H1 (cell line): ENCODE measurements around the gene DRAP1. TPM values are rescaled to one million over a fixed set of nuclear protein-coding genes. Genes with fewer than 3 reads are reported as not detected.

ENCODE experiments used
- CTCF ChIA-PET: fragments of 300-600 bp; sonication (Branson Sonifier 250); formaldehyde crosslinking; loops from one replicate; lab custom pipeline; 2021; ENCODE audit not compliant: partially characterized antibody; lab: Charles Lee
- POLR2A ChIA-PET: fragments of 300-600 bp; sonication (Branson Sonifier 250); formaldehyde crosslinking; loops from one replicate; lab custom pipeline; 2021; ENCODE audit warnings: inconsistent platforms; ENCODE audit not compliant: partially characterized antibody; lab: Charles Lee
- DNase-seq, 2 experiments: peaks; one replicate each; pipeline versions ENCODE4 v3.0.0 to v3.0.0-alpha.2; 2010 to 2022; ENCODE audit warnings: low spot score in 2 of 2, low read depth in 1 of 2, mixed read lengths in 1 of 2
- FAIRE-seq: peaks from 2 replicates; lab custom pipeline; 2011; peaks lifted over from hg19 to GRCh38; lab: Jason Lieb, UNC
- H2AFZ ChIP-seq: 2 replicates; pipeline ENCODE4 v1.8.1; 2012; ENCODE audit warnings: low read length, inconsistent platforms
- H2AK5ac ChIP-seq: 2 replicates; pipeline ENCODE4 v1.6.1; 2013; ENCODE audit warnings: low read depth, low read length
- H2BK120ac ChIP-seq: replicated peaks from 2 replicates; pipeline ENCODE3; 2013; ENCODE audit warnings: low read depth, low read length, inconsistent platforms
- H2BK12ac ChIP-seq: 2 replicates; pipeline ENCODE4 v1.6.1; 2013; ENCODE audit warnings: low read depth, low read length
- H2BK15ac ChIP-seq: 2 replicates; pipeline ENCODE4 v1.6.1; 2013; ENCODE audit warnings: low read length
- H2BK20ac ChIP-seq: 2 replicates; pipeline ENCODE4 v1.6.1; 2013; ENCODE audit warnings: low read length
- H2BK5ac ChIP-seq: 2 replicates; pipeline ENCODE4 v1.6.1; 2013; ENCODE audit warnings: low read depth, low read length
- H3K14ac ChIP-seq: 2 replicates; pipeline ENCODE4 v1.6.1; 2013; ENCODE audit warnings: inconsistent platforms; ENCODE audit not compliant: insufficient read length
- H3K18ac ChIP-seq: 2 replicates; pipeline ENCODE4 v1.6.1; 2013; ENCODE audit warnings: low read length; ENCODE audit errors: extremely low read depth
- H3K23ac ChIP-seq: 2 replicates; pipeline ENCODE4 v1.6.1; 2013; ENCODE audit warnings: inconsistent platforms; ENCODE audit not compliant: insufficient read length
- H3K23me2 ChIP-seq: 2 replicates; pipeline ENCODE4 v1.6.1; 2013; ENCODE audit warnings: low read depth, low read length
- H3K27ac ChIP-seq: 2 replicates; pipeline ENCODE4 v1.6.1; 2011; ENCODE audit warnings: low read depth, low read length, inconsistent platforms
- H3K27me3 ChIP-seq, 4 experiments: replicated peaks in 1 of 4; 1 replicate in 1 of 4; 2 replicates in 3 of 4; pipeline versions ENCODE4 v1.6.1 to v1.8.1; 2011 to 2013; ENCODE audit warnings: low read length in 3 of 4, mild to moderate bottlenecking in 3 of 4, inconsistent platforms in 2 of 4, mixed read lengths in 2 of 4, moderate library complexity in 1 of 4; ENCODE audit not compliant: control insufficient read depth in 3 of 4, insufficient read depth in 3 of 4; ENCODE audit errors: extremely low read depth in 1 of 4
- H3K36me3 ChIP-seq, 4 experiments: 2 replicates each; pipeline versions ENCODE4 v1.6.1 to v1.8.1; 2011 to 2013; ENCODE audit warnings: mild to moderate bottlenecking in 4 of 4, low read length in 3 of 4, moderate library complexity in 2 of 4, control low read depth in 1 of 4, inconsistent platforms in 1 of 4; ENCODE audit not compliant: insufficient read depth in 4 of 4, control insufficient read depth in 2 of 4
- H3K4ac ChIP-seq: replicated peaks from 2 replicates; pipeline ENCODE3; 2013; ENCODE audit warnings: low read length, low read depth, mixed read lengths, inconsistent platforms; ENCODE audit not compliant: insufficient read length
- H3K4me1 ChIP-seq, 4 experiments: replicated peaks in 1 of 4; 1 replicate in 1 of 4; 2 replicates in 3 of 4; pipeline versions ENCODE4 v1.6.1 to v1.8.1; 2011 to 2013; ENCODE audit warnings: low read length in 3 of 4, inconsistent platforms in 2 of 4, mixed read lengths in 1 of 4; ENCODE audit not compliant: insufficient read depth in 4 of 4, control insufficient read depth in 3 of 4
- H3K4me2 ChIP-seq, 2 experiments: 2 replicates each; pipeline versions ENCODE4 v1.6.1 to v1.8.1; 2011 to 2013; ENCODE audit warnings: low read depth in 2 of 2, low read length in 2 of 2, control low read depth in 1 of 2, inconsistent platforms in 1 of 2, mild to moderate bottlenecking in 1 of 2; ENCODE audit not compliant: insufficient read depth in 1 of 2
- H3K4me3 ChIP-seq, 4 experiments: fragments of 200-600, 300-600 bp in 1 of 4; sonication (generic), shearing (Covaris generic), sonication (Bioruptor Twin) in 1 of 4; 2 replicates each; pipeline versions ENCODE4 v1.5.1 to v1.8.1; 2011 to 2016; ENCODE audit warnings: low read length in 4 of 4, low read depth in 3 of 4, control low read depth in 2 of 4, inconsistent platforms in 2 of 4, mild to moderate bottlenecking in 2 of 4, mixed read lengths in 1 of 4, moderate library complexity in 1 of 4; ENCODE audit not compliant: insufficient read depth in 2 of 4; ENCODE audit errors: extremely low read depth in 1 of 4
- H3K56ac ChIP-seq: replicated peaks from 2 replicates; pipeline ENCODE3; 2013; ENCODE audit warnings: low read depth, mild to moderate bottlenecking, mixed read lengths, low read length, inconsistent platforms; ENCODE audit not compliant: insufficient read length
- H3K79me1 ChIP-seq: 2 replicates; pipeline ENCODE4 v1.6.1; 2013; ENCODE audit warnings: low read depth, low read length, control low read depth
- H3K79me2 ChIP-seq, 2 experiments: 2 replicates each; pipeline versions ENCODE4 v1.6.1 to v1.8.1; 2012 to 2013; ENCODE audit warnings: low read length in 2 of 2, mild to moderate bottlenecking in 2 of 2, inconsistent platforms in 1 of 2; ENCODE audit not compliant: insufficient read depth in 2 of 2, control insufficient read depth in 1 of 2
- H3K9ac ChIP-seq, 4 experiments: replicated peaks in 1 of 4; 1 replicate in 1 of 4; 2 replicates in 3 of 4; pipeline versions ENCODE4 v1.6.1 to v1.8.1; 2011 to 2013; ENCODE audit warnings: low read depth in 3 of 4, low read length in 3 of 4, control low read depth in 2 of 4, mild to moderate bottlenecking in 2 of 4, moderate library complexity in 2 of 4, inconsistent platforms in 1 of 4; ENCODE audit errors: extremely low read depth in 1 of 4
- H3K9me3 ChIP-seq, 2 experiments: 2 replicates each; pipeline versions ENCODE4 v1.6.1 to v1.8.1; 2012 to 2013; ENCODE audit warnings: mild to moderate bottlenecking in 2 of 2, moderate library complexity in 2 of 2, control low read depth in 1 of 2, inconsistent platforms in 1 of 2, low read depth in 1 of 2, low read length in 1 of 2, mixed read lengths in 1 of 2; ENCODE audit not compliant: insufficient read depth in 2 of 2
- H4K20me1 ChIP-seq, 2 experiments: replicated peaks in 1 of 2; 2 replicates each; pipeline versions ENCODE3 to v1.8.1; 2011 to 2013; ENCODE audit warnings: inconsistent platforms in 2 of 2, low read length in 2 of 2, mild to moderate bottlenecking in 1 of 2; ENCODE audit not compliant: insufficient read depth in 2 of 2, control insufficient read depth in 1 of 2
- H4K5ac ChIP-seq: 2 replicates; pipeline ENCODE4 v1.6.1; 2013; ENCODE audit warnings: low read length, low read depth, mixed read lengths, inconsistent platforms; ENCODE audit not compliant: insufficient read length
- H4K8ac ChIP-seq: 2 replicates; pipeline ENCODE4 v1.8.0; 2013; ENCODE audit warnings: mild to moderate bottlenecking, moderate library complexity, low read length, inconsistent platforms; ENCODE audit not compliant: insufficient read depth; ENCODE audit errors: extremely low read depth
- H4K91ac ChIP-seq: replicated peaks from 2 replicates; pipeline ENCODE3; 2013; ENCODE audit warnings: low read length, mixed read lengths, inconsistent platforms; ENCODE audit not compliant: insufficient read length
- BACH1 ChIP-seq: IDR thresholded peaks from 2 replicates; pipeline ENCODE4 v1.6.1; 2012; ENCODE audit warnings: low read length, improper control_type of control experiment
- BCL11A ChIP-seq, 2 experiments: IDR thresholded peaks; one replicate each; pipeline ENCODE4 v1.6.1; 2011; ENCODE audit warnings: low read depth in 2 of 2, low read length in 2 of 2, mild to moderate bottlenecking in 2 of 2
- CEBPB ChIP-seq: IDR thresholded peaks from 2 replicates; pipeline ENCODE4 v1.6.1; 2012; ENCODE audit warnings: low read depth, low read length
- E2F6 ChIP-seq: IDR thresholded peaks from 2 replicates; pipeline ENCODE4 v1.6.1; 2012; ENCODE audit warnings: inconsistent platforms
- EZH2 ChIP-seq: fragments of 200-600 bp; sonication (generic); IDR thresholded peaks from 2 replicates; pipeline ENCODE4 v1.7.1; 2012; ENCODE audit warnings: low read depth, mild to moderate bottlenecking, moderate library complexity, low read length, inconsistent platforms; ENCODE audit not compliant: severe bottlenecking
- KDM1A ChIP-seq: fragments of 200-600, 300-600 bp; sonication (generic); IDR thresholded peaks from 2 replicates; pipeline ENCODE4 v1.7.1; 2016; ENCODE audit warnings: mild to moderate bottlenecking, low read length, borderline replicate concordance
- POU5F1 ChIP-seq: IDR thresholded peaks from 2 replicates; pipeline ENCODE4 v1.6.1; 2011; ENCODE audit warnings: low read depth, mild to moderate bottlenecking, low read length, moderate library complexity
- SIRT6 ChIP-seq: IDR thresholded peaks from one replicate; pipeline ENCODE4 v1.7.1; 2012; ENCODE audit warnings: low read length, inconsistent platforms
- SP2 ChIP-seq: IDR thresholded peaks from 2 replicates; pipeline ENCODE4 v1.6.1; 2012; ENCODE audit warnings: mild to moderate bottlenecking, low read length, inconsistent platforms
- TAF7 ChIP-seq: optimal IDR thresholded peaks from 2 replicates; pipeline ENCODE3; 2011; ENCODE audit warnings: low read depth, mild to moderate bottlenecking, inconsistent platforms, low read length, moderate library complexity, borderline replicate concordance
- TCF12 ChIP-seq: IDR thresholded peaks from 2 replicates; pipeline ENCODE4 v1.6.1; 2011; ENCODE audit warnings: low read depth, mild to moderate bottlenecking, low read length
- YY1 ChIP-seq: IDR thresholded peaks from 2 replicates; pipeline ENCODE4 v1.6.1; 2011; ENCODE audit warnings: low read depth, mild to moderate bottlenecking, low read length
- WGBS, 2 experiments: shearing (Covaris generic) in 1 of 2; methylation state at CpG; one replicate each; pipeline versions ENCODE4 v1.1.6 to v1.1.7; 2013 to 2015; ENCODE audit warnings: low lambda C conversion rate in 2 of 2, mixed read lengths in 2 of 2, inconsistent platforms in 1 of 2, low coverage in 1 of 2, missing lambda C conversion rate in 1 of 2; ENCODE audit not compliant: insufficient replicate concordance in 2 of 2, insufficient coverage in 1 of 2, insufficient read length in 1 of 2; ENCODE audit errors: extremely low coverage in 1 of 2, missing lambda C conversion rate in 1 of 2; 5-methylcytosine and 5-hydroxymethylcytosine counted together
- polyA plus RNA-seq, 7 experiments: library from polyadenylated mRNA; depleted of rRNA in 3 of 7; stranded (reverse) in 5 of 7; unstranded in 2 of 7; fragments of >200 nt in 5 of 7; fragments of 200-250 nt in 2 of 7; gene quantifications; 1 replicate in 5 of 7; 2 replicates in 1 of 7; 4 replicates in 1 of 7; pipeline versions ENCODE4 v1.2.1 to v1.2.3, GENCODE V29; 2011 to 2013; ENCODE audit warnings: missing spikeins in 2 of 7, mixed read lengths in 2 of 7
- total RNA-seq: library from RNA; stranded (reverse); fragmentation: NEBNext Ultra II Directional; extraction: Animal tissue kit (Norgen Biotek cat#: 25700); gene quantifications from 2 replicates; pipeline ENCODE4 v1.2.1, GENCODE V29; 2021

DRAP1 gene
- total and polyA plus RNA-seq, 2 of the 8 experiments (the other 6 are each of a cell fraction or from before 2014, with no cell fraction given), result 62.5 to 98.7 TPM

- H2AFZ ChIP-seq, result no peak overlapping the region
- H2BK5ac ChIP-seq, result peak overlapping the region; percentile 16; the same call in 1 of the 2 replicates
- H3K27me3 ChIP-seq, result peaks cover 15 to 41% (median 36%) of the 10 kb centered on the region in 4 experiments
- no peak overlapping the region for H3K4ac ChIP-seq
- H3K9ac ChIP-seq, result peak overlapping the region in 3 of 4 experiments; percentile 20 to 38 (median 27); a peak in 4 of 7 replicates
- peaks cover 3 to 11% (median 8%) of the 10 kb centered on the region in 4 experiments; a peak in 6 of 7 replicates for H3K4me1 ChIP-seq
- no peaks in the 10 kb centered on the region for H3K79me2 ChIP-seq
- H3K4me3 ChIP-seq, result peak overlapping the region; percentile 39 to 71 (median 52)
- peaks cover 9% of the 10 kb centered on the region; the same call in 1 of the 2 replicates for H3K23me2 ChIP-seq
- H2AK5ac ChIP-seq, result no peak overlapping the region
- H3K56ac ChIP-seq, result no peak overlapping the region
- peak overlapping the region; percentile 87 for H3K18ac ChIP-seq
- 3% methylated on average over 50 of the region's 78 CpGs; no CpG with 5 or more reads in 1 of the 2 experiments for WGBS, 2 experiments
- H2BK120ac ChIP-seq, result peak overlapping the region; percentile 78
- no peak overlapping the region for H2BK20ac ChIP-seq
- H3K14ac ChIP-seq, result no peak overlapping the region
- no peak overlapping the region for H4K5ac ChIP-seq
- ChIA-PET POLR2A (interaction anchor here (1.1 to 3.7 kb wide), 6 partner anchors 9 to 188 kb away, joined by 3 to 18 read pairs (median 4); partner anchors contain the start of genes BANF1, CCDC85B, EFEMP2 and EIF1AD), CTCF (interaction anchor here (0.8 to 9.7 kb wide), 5 partner anchors 12 to 306 kb away, joined by 3 to 150 read pairs (median 3); partner anchors contain the start of genes CCDC85B, FIBP and MUS81)
- H3K36me3 ChIP-seq, result no peaks in the 10 kb centered on the region
- FAIRE-seq, result no peak
- DNase-seq, result peak in 1 of 2 experiments; percentile 77
- H3K9me3 ChIP-seq, result no peaks in the 10 kb centered on the region
- peaks cover 0 to 4% of the 10 kb centered on the region in 2 experiments for H4K20me1 ChIP-seq
- peak overlapping the region; percentile 78 to 89 for H3K4me2 ChIP-seq
- no peak overlapping the region for H2BK15ac ChIP-seq
- peak overlapping the region; percentile 91 for H4K8ac ChIP-seq
- no peak overlapping the region for H3K23ac ChIP-seq
- peak overlapping the region; percentile 4 for H4K91ac ChIP-seq
- no peak overlapping the region for H3K27ac ChIP-seq
- H2BK12ac ChIP-seq, result peak overlapping the region; percentile 40
- no peaks in the 10 kb centered on the region; the same call in 1 of the 2 replicates for H3K79me1 ChIP-seq
- peak; percentile 96 for TF ChIP-seq E2F6
- TF ChIP-seq YY1, result no peak
- no peak for TF ChIP-seq TAF7
- TF ChIP-seq POU5F1, result no peak
- no peak for TF ChIP-seq SP2
- TF ChIP-seq KDM1A, result no peak
- no peak for TF ChIP-seq CEBPB
- no peak for TF ChIP-seq BCL11A (IDR thresholded peaks at IDR 0.05; ENCODE audit: low read depth in 2 of 2, low read length in 2 of 2)
- TF ChIP-seq BACH1, result peak; percentile 83
- TF ChIP-seq TCF12, result no peak
- no peak for TF ChIP-seq SIRT6
- TF ChIP-seq EZH2, result peak; percentile 68
Observed at GRCh38 chr11:65899356-65900124, 19.7 kb upstream of the DRAP1 start.
